PC-3 (cell line): ENCODE results near the gene LAMA2.

Source experiments
- EZH2 ChIP-seq: fragments of 300-600 bp; sonication (generic); IDR thresholded peaks from one replicate; pipeline ENCODE4 v1.6.1; 2017; ENCODE audit warnings: antibody characterized with exemption, mild to moderate bottlenecking, low read length; ENCODE audit not compliant: unreplicated experiment
- TF ChIP-seq, protein P1 (sequence below): fragments of 300-600 bp; sonication (generic); conservative IDR thresholded peaks from 2 replicates; pipeline ENCODE4 v1.5.1; 2017; ENCODE audit warnings: antibody characterized with exemption, low read depth, mild to moderate bottlenecking, low read length

DNA sequence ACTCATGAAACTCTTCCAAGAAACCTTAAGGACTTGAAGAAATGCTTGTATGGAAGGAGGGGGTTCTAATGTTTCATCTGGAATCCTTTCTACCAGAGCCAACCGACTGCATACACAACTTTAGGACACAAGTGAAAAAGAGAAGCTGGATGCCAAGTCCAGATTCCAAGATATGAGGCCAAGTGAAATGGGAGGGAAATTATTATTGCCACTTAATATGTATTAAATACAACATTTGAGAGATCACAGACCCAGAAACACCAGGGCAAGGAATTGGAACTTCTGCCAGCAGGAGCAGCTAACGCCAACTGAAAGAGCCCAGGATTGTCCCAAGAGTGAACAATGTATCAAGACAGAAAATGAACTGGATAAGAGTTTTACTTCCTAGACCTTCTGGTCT is 682.9 kb downstream of the LAMA2 start:
- TF ChIP-seq EZH2, result no peak
- TF ChIP-seq, protein P1, sequence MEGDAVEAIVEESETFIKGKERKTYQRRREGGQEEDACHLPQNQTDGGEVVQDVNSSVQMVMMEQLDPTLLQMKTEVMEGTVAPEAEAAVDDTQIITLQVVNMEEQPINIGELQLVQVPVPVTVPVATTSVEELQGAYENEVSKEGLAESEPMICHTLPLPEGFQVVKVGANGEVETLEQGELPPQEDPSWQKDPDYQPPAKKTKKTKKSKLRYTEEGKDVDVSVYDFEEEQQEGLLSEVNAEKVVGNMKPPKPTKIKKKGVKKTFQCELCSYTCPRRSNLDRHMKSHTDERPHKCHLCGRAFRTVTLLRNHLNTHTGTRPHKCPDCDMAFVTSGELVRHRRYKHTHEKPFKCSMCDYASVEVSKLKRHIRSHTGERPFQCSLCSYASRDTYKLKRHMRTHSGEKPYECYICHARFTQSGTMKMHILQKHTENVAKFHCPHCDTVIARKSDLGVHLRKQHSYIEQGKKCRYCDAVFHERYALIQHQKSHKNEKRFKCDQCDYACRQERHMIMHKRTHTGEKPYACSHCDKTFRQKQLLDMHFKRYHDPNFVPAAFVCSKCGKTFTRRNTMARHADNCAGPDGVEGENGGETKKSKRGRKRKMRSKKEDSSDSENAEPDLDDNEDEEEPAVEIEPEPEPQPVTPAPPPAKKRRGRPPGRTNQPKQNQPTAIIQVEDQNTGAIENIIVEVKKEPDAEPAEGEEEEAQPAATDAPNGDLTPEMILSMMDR, result no peak
